Central memory CD8-positive, alpha-beta T cell (primary cell): Measurements from ENCODE around the gene PRKAR2B.

Experiments
- ATAC-seq: fragments of 150-1000 bp; cut with Tn5 transposase; replicated peaks from 2 replicates; pipeline ENCODE4 v1.10.0; 2022; ENCODE audit warnings: mild to moderate bottlenecking, moderate FRiP score, moderate number of reproducible peaks; ENCODE audit not compliant: poor library complexity, severe bottlenecking; ENCODE audit errors: extremely low read depth
- DNase-seq, 2 donors: peaks; one replicate each; pipeline ENCODE4 v3.0.0; 2021; ENCODE audit warnings: low spot score in 2 of 2
- H3K27ac Mint-ChIP-seq: one replicate; pipeline ENCODE4 v1.8.0; 2022; ENCODE audit warnings: low read depth, mild to moderate bottlenecking, moderate library complexity, mixed read lengths
- H3K27me3 Mint-ChIP-seq: one replicate; pipeline ENCODE4 v1.8.0; 2022; ENCODE audit warnings: mixed read lengths
- H3K36me3 Mint-ChIP-seq: one replicate; pipeline ENCODE4 v1.8.0; 2022; ENCODE audit warnings: mild to moderate bottlenecking, moderate library complexity, mixed read lengths; ENCODE audit not compliant: insufficient read depth
- H3K4me1 Mint-ChIP-seq: one replicate; pipeline ENCODE4 v1.8.0; 2022; ENCODE audit warnings: mixed read lengths
- H3K4me3 Mint-ChIP-seq: one replicate; pipeline ENCODE4 v1.8.0; 2022; ENCODE audit warnings: mild to moderate bottlenecking, moderate library complexity, mixed read lengths
- H3K9me3 Mint-ChIP-seq: one replicate; pipeline ENCODE4 v1.8.0; 2022; ENCODE audit warnings: mixed read lengths

Gene PRKAR2B

GRCh38 chr7:107167483-107168232 lies 123.2 kb downstream of the PRKAR2B start:
- Mint-ChIP-seq H3K27me3 (no peaks in the 10 kb centered on the region), H3K4me3 (peak overlapping the region; percentile 87), H3K9me3 (no peaks in the 10 kb centered on the region), H3K27ac (peak overlapping the region; percentile 97), H3K36me3 (peaks cover 36% of the 10 kb centered on the region), H3K4me1 (peaks cover 26% of the 10 kb centered on the region)
- ATAC-seq (peak; percentile 25), DNase-seq (no peak)

- peak within 1 kb of the TSS; percentile 87 for H3K4me3 Mint-ChIP-seq
- peak within 1 kb of the TSS; percentile 97 for H3K27ac Mint-ChIP-seq
- no peaks in the 10 kb centered on the region for H3K27me3 Mint-ChIP-seq
- H3K4me1 Mint-ChIP-seq: peaks cover 32% of the 10 kb centered on the region
- DNase-seq: peak; percentile 93 to 99
- peaks cover 39% of the 10 kb centered on the region for H3K36me3 Mint-ChIP-seq
- no peaks in the 10 kb centered on the region for H3K9me3 Mint-ChIP-seq
- ATAC-seq: peak; percentile 85
Measured at GRCh38 chr7:107168233-107169119, 124.0 kb downstream of the PRKAR2B start, which contains the start of gene HBP1. TSS of gene HBP1 (plus strand) at chr7:107169003. CDS start at chr7:107179894, 10,891 bp downstream.

- H3K36me3 Mint-ChIP-seq: peaks cover 43% of the 10 kb centered on the region
- ATAC-seq: peak; percentile 5
- no peaks in the 10 kb centered on the region for H3K27me3 Mint-ChIP-seq
- H3K4me1 Mint-ChIP-seq: peaks cover 41% of the 10 kb centered on the region
- peak overlapping the region; percentile 87 for H3K4me3 Mint-ChIP-seq
- no peaks in the 10 kb centered on the region for H3K9me3 Mint-ChIP-seq
- H3K27ac Mint-ChIP-seq: peak overlapping the region; percentile 97
- DNase-seq: peak; percentile 65 to 79
Measured at GRCh38 chr7:107169120-107170050, 124.9 kb downstream of the PRKAR2B start.

GRCh38 chr7:107170051-107170915 lies 125.8 kb downstream of the PRKAR2B start:
- Mint-ChIP-seq H3K4me3 (peak overlapping the region; percentile 87), H3K9me3 (no peaks in the 10 kb centered on the region), H3K4me1 (peaks cover 49% of the 10 kb centered on the region), H3K27ac (peak overlapping the region; percentile 97), H3K27me3 (no peaks in the 10 kb centered on the region), H3K36me3 (peaks cover 45% of the 10 kb centered on the region)
- DNase-seq (no peak), ATAC-seq (no peak)

- Mint-ChIP-seq H3K4me3 (no peak overlapping the region), H3K36me3 (peaks cover 46% of the 10 kb centered on the region), H3K4me1 (peaks cover 56% of the 10 kb centered on the region), H3K27me3 (no peaks in the 10 kb centered on the region), H3K9me3 (no peaks in the 10 kb centered on the region), H3K27ac (peak overlapping the region; percentile 17)
- DNase-seq (no peak), ATAC-seq (no peak)
Measured at GRCh38 chr7:107171496-107171895, 127.0 kb downstream of the PRKAR2B start.

GRCh38 chr7:107172276-107173032 lies 127.9 kb downstream of the PRKAR2B start:
- DNase-seq (no peak), ATAC-seq (no peak)
- Mint-ChIP-seq H3K27me3 (no peaks in the 10 kb centered on the region), H3K4me1 (peaks cover 61% of the 10 kb centered on the region), H3K4me3 (no peak overlapping the region), H3K27ac (peak overlapping the region; percentile 26), H3K36me3 (peaks cover 52% of the 10 kb centered on the region), H3K9me3 (no peaks in the 10 kb centered on the region)

- peak overlapping the region; percentile 26 for H3K27ac Mint-ChIP-seq
- no peaks in the 10 kb centered on the region for H3K27me3 Mint-ChIP-seq
- peaks cover 46% of the 10 kb centered on the region for H3K36me3 Mint-ChIP-seq
- peaks cover 54% of the 10 kb centered on the region for H3K4me1 Mint-ChIP-seq
- ATAC-seq (no peak), DNase-seq (no peak)
- H3K9me3 Mint-ChIP-seq: no peaks in the 10 kb centered on the region
- no peak overlapping the region for H3K4me3 Mint-ChIP-seq
Measured at GRCh38 chr7:107173191-107173590, 128.7 kb downstream of the PRKAR2B start.

GRCh38 chr7:107173691-107174406 lies 129.3 kb downstream of the PRKAR2B start:
- H3K36me3 Mint-ChIP-seq: peaks cover 39% of the 10 kb centered on the region
- DNase-seq (no peak), ATAC-seq (no peak)
- H3K27me3 Mint-ChIP-seq: no peaks in the 10 kb centered on the region
- no peaks in the 10 kb centered on the region for H3K9me3 Mint-ChIP-seq
- peaks cover 53% of the 10 kb centered on the region for H3K4me1 Mint-ChIP-seq
- H3K27ac Mint-ChIP-seq: peak overlapping the region; percentile 26
- H3K4me3 Mint-ChIP-seq: peak overlapping the region; percentile 31

GRCh38 chr7:107179326-107180164 lies 135.0 kb downstream of the PRKAR2B start:
- no peak for ATAC-seq
- no peak for DNase-seq
- Mint-ChIP-seq H3K27me3 (no peaks in the 10 kb centered on the region), H3K36me3 (peaks cover 47% of the 10 kb centered on the region), H3K4me3 (no peak overlapping the region), H3K9me3 (no peaks in the 10 kb centered on the region), H3K4me1 (peaks cover 45% of the 10 kb centered on the region), H3K27ac (peak overlapping the region; percentile 13)

GRCh38 chr7:107180378-107180777 lies 135.9 kb downstream of the PRKAR2B start:
- Mint-ChIP-seq H3K4me3 (no peak overlapping the region), H3K27ac (peak overlapping the region; percentile 13), H3K27me3 (no peaks in the 10 kb centered on the region), H3K9me3 (no peaks in the 10 kb centered on the region), H3K36me3 (peaks cover 55% of the 10 kb centered on the region), H3K4me1 (peaks cover 47% of the 10 kb centered on the region)
- DNase-seq: no peak
- peak; percentile 51 for ATAC-seq
